Common myeloid progenitor, CD34-positive (primary cell): Measurements from ENCODE around the gene PDGFA.

Source experiments
- CTCF ChIA-PET: fragments of 350-600 bp; sonication (Branson Sonifier 250); formaldehyde crosslinking; loops from one replicate; lab custom pipeline; 2021; ENCODE audit warnings: antibody characterized with exemption; lab: Charles Lee
- POLR2A ChIA-PET: fragments of 350-600 bp; sonication (Branson Sonifier 250); formaldehyde crosslinking; loops from one replicate; lab custom pipeline; 2021; ENCODE audit warnings: antibody characterized with exemption; lab: Charles Lee
- DNase-seq, 3 donors: peaks; one replicate each; pipeline versions ENCODE4 v3.0.0 to v3.0.0-alpha.2; 2013
- H3K27ac ChIP-seq, 2 experiments: 1 replicate in 1 of 2; 2 replicates in 1 of 2; pipeline ENCODE4 v1.7.0; 2013; ENCODE audit warnings: inconsistent platforms in 2 of 2, low read length in 2 of 2, mild to moderate bottlenecking in 2 of 2, low read depth in 1 of 2, moderate library complexity in 1 of 2; ENCODE audit not compliant: severe bottlenecking in 2 of 2, insufficient read depth in 1 of 2, poor library complexity in 1 of 2
- H3K27me3 ChIP-seq, 5 experiments: replicated peaks in 2 of 5; 1 replicate in 3 of 5; 2 replicates in 2 of 5; pipeline versions ENCODE4 v1.6.1 to v1.7.0; 2013; ENCODE audit warnings: low read length in 4 of 5, mild to moderate bottlenecking in 2 of 5, moderate library complexity in 2 of 5, inconsistent platforms in 1 of 5; ENCODE audit not compliant: insufficient read depth in 5 of 5, control insufficient read depth in 4 of 5
- H3K36me3 ChIP-seq, 4 experiments: 1 replicate in 2 of 4; 2 replicates in 2 of 4; pipeline versions ENCODE4 v1.6.1 to v1.7.0; 2013; ENCODE audit warnings: low read length in 3 of 4, control low read depth in 1 of 4, mild to moderate bottlenecking in 1 of 4; ENCODE audit not compliant: control insufficient read depth in 4 of 4, insufficient read depth in 4 of 4
- H3K4me1 ChIP-seq, 4 experiments: 1 replicate in 3 of 4; 2 replicates in 1 of 4; pipeline versions ENCODE4 v1.6.1 to v1.7.1; 2013; ENCODE audit warnings: low read length in 3 of 4, mild to moderate bottlenecking in 3 of 4, control low read depth in 1 of 4, inconsistent platforms in 1 of 4, moderate library complexity in 1 of 4; ENCODE audit not compliant: control insufficient read depth in 4 of 4, insufficient read depth in 4 of 4; ENCODE audit errors: control extremely low read depth in 1 of 4
- H3K4me3 ChIP-seq, 7 experiments: 1 replicate in 4 of 7; 2 replicates in 3 of 7; pipeline versions ENCODE4 v1.5.1 to v1.7.0; 2013; ENCODE audit warnings: mild to moderate bottlenecking in 7 of 7, low read length in 6 of 7, moderate library complexity in 6 of 7, inconsistent platforms in 2 of 7, low read depth in 2 of 7, control low read depth in 1 of 7; ENCODE audit not compliant: insufficient read depth in 4 of 7, control insufficient read depth in 1 of 7; ENCODE audit errors: extremely low read depth in 1 of 7
- H3K9me3 ChIP-seq, 5 experiments: 1 replicate in 4 of 5; 2 replicates in 1 of 5; pipeline versions ENCODE4 v1.6.1 to v1.7.1; 2013; ENCODE audit warnings: low read length in 4 of 5, mild to moderate bottlenecking in 2 of 5, inconsistent platforms in 1 of 5, low read depth in 1 of 5, moderate library complexity in 1 of 5; ENCODE audit not compliant: control insufficient read depth in 4 of 5, insufficient read depth in 2 of 5; ENCODE audit errors: control extremely low read depth in 1 of 5
- WGBS: methylation state at CpG from one replicate; pipeline ENCODE4 v1.1.5; 2013; ENCODE audit not compliant: insufficient coverage; 5-methylcytosine and 5-hydroxymethylcytosine counted together

The PDGFA gene

GRCh38 chr7:463817-464453, 55.7 kb downstream of the PDGFA start:
- peaks cover 0 to 3% (median 0%) of the 10 kb centered on the region in 5 experiments for H3K27me3 ChIP-seq
- DNase-seq: no peak
- H3K36me3 ChIP-seq: no peaks in the 10 kb centered on the region
- peaks cover 3 to 7% (median 7%) of the 10 kb centered on the region in 4 experiments for H3K4me1 ChIP-seq
- 97% methylated on average over 31 of the region's 35 CpGs for WGBS
- POLR2A ChIA-PET: no interaction called here
- H3K4me3 ChIP-seq: no peak overlapping the region
- H3K27ac ChIP-seq: no peak overlapping the region
- H3K9me3 ChIP-seq: no peaks in the 10 kb centered on the region
- CTCF ChIA-PET: no interaction called here

GRCh38 chr7:463362-463781, 56.3 kb downstream of the PDGFA start:
- H3K4me3 ChIP-seq: no peak overlapping the region
- no peak for DNase-seq
- H3K36me3 ChIP-seq: no peaks in the 10 kb centered on the region
- H3K27me3 ChIP-seq: peaks cover 0 to 3% (median 0%) of the 10 kb centered on the region in 5 experiments
- ChIA-PET POLR2A (no interaction called here), CTCF (no interaction called here)
- 96% methylated on average over 36 of the region's 36 CpGs for WGBS
- H3K27ac ChIP-seq: no peak overlapping the region
- peaks cover 0 to 1% (median under 1%) of the 10 kb centered on the region in 4 experiments for H3K4me1 ChIP-seq
- no peaks in the 10 kb centered on the region for H3K9me3 ChIP-seq

GRCh38 chr7:462173-463103, 57.2 kb downstream of the PDGFA start:
- DNase-seq: no peak
- POLR2A ChIA-PET: no interaction called here
- Histone ChIP-seq H3K4me3 (no peak overlapping the region), H3K9me3 (no peaks in the 10 kb centered on the region), H3K36me3 (no peaks in the 10 kb centered on the region), H3K27me3 (peaks cover 0 to 3% (median 0%) of the 10 kb centered on the region in 5 experiments), H3K4me1 (no peaks in the 10 kb centered on the region), H3K27ac (no peak overlapping the region)
- CTCF ChIA-PET: no interaction called here
- WGBS: 92% methylated on average over 46 of the region's 49 CpGs

GRCh38 chr7:461453-462172, 58.0 kb downstream of the PDGFA start:
- CTCF ChIA-PET: interaction anchor here (1.2 to 1.3 kb wide), 2 partner anchors 40 to 175 kb away, joined by 3 to 4 read pairs; no protein-coding TSS in a partner anchor
- Histone ChIP-seq H3K9me3 (no peaks in the 10 kb centered on the region), H3K36me3 (no peaks in the 10 kb centered on the region), H3K27ac (no peak overlapping the region), H3K27me3 (peaks cover 0 to 3% (median 0%) of the 10 kb centered on the region in 5 experiments), H3K4me3 (no peak overlapping the region), H3K4me1 (no peaks in the 10 kb centered on the region)
- DNase-seq: no peak
- 85% methylated on average over 25 of the region's 29 CpGs for WGBS
- POLR2A ChIA-PET: no interaction called here

DNA sequence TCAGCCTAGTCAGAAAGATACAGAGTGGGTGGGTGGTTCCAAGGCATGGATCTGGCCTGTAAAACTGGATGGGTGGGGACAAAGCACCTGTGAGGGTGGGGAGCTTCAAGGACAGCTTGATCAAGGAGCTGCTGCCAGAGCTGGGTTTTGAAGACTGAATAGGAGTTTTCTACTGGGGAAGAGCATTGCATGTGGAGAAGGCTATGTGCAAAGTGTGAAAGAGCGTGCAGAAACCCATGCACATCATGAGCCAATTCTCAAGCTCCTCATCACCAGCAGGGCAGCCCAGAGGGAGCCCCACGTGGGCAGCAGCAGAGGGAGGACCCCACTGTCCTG, 58.6 kb downstream of the PDGFA start:
- no peaks in the 10 kb centered on the region for H3K36me3 ChIP-seq
- no peaks in the 10 kb centered on the region for H3K9me3 ChIP-seq
- no peak for DNase-seq
- H3K4me1 ChIP-seq: no peaks in the 10 kb centered on the region
- 80% methylated on average over 1 of the region's 2 CpGs for WGBS
- no peak overlapping the region for H3K27ac ChIP-seq
- ChIA-PET CTCF (interaction anchor here (1.2 to 1.3 kb wide), 2 partner anchors 41 to 176 kb away, joined by 3 to 4 read pairs; no protein-coding TSS in a partner anchor), POLR2A (no interaction called here)
- H3K4me3 ChIP-seq: no peak overlapping the region
- H3K27me3 ChIP-seq: peaks cover 0 to 3% (median 0%) of the 10 kb centered on the region in 5 experiments

GRCh38 chr7:460374-461116, 59.1 kb downstream of the PDGFA start:
- no peaks in the 10 kb centered on the region for H3K9me3 ChIP-seq
- ChIA-PET CTCF (interaction anchor here (1.2 to 1.3 kb wide), 2 partner anchors 41 to 176 kb away, joined by 3 to 4 read pairs; no protein-coding TSS in a partner anchor), POLR2A (no interaction called here)
- no peaks in the 10 kb centered on the region for H3K36me3 ChIP-seq
- H3K27me3 ChIP-seq: peaks cover 0 to 3% (median 0%) of the 10 kb centered on the region in 5 experiments
- DNase-seq: no peak
- no peak overlapping the region for H3K27ac ChIP-seq
- 63% methylated on average over 13 of the region's 26 CpGs for WGBS
- no peaks in the 10 kb centered on the region for H3K4me1 ChIP-seq
- H3K4me3 ChIP-seq: no peak overlapping the region
